Esophagus muscularis mucosa (tissue), 4 donors: Measurements from ENCODE around the gene ACOT12. TPM values are rescaled to one million over a fixed set of nuclear protein-coding genes. Genes with fewer than 3 reads are reported as not detected.

Experiments
- DNase-seq: peaks from one replicate; pipeline ENCODE4 v3.0.0-alpha.2; 2017; ENCODE audit errors: extremely low spot score
- H3K27ac ChIP-seq, 4 donors: fragments of 200-600 bp; sonication (generic); replicated peaks in 1 of 4; 1 replicate in 3 of 4; 2 replicates in 1 of 4; pipeline ENCODE4 v1.5.1; 2016 to 2019; ENCODE audit warnings: mild to moderate bottlenecking in 1 of 4
- H3K27me3 ChIP-seq, 4 donors: fragments of 200-600 bp; sonication (generic); one replicate each; pipeline versions ENCODE4 v1.5.1 to v1.6.0; 2016 to 2019
- H3K36me3 ChIP-seq, 4 donors: fragments of 200-600 bp; sonication (generic); one replicate each; pipeline ENCODE4 v1.5.1; 2016 to 2019
- H3K4me1 ChIP-seq, 4 donors: fragments of 200-600 bp; sonication (generic); one replicate each; pipeline ENCODE4 v1.5.1; 2016 to 2019
- H3K4me3 ChIP-seq, 4 donors: fragments of 200-600 bp; sonication (generic); 1 replicate in 2 of 4; 2 replicates in 2 of 4; pipeline ENCODE4 v1.5.1; 2016 to 2019; ENCODE audit warnings: mild to moderate bottlenecking in 4 of 4, moderate library complexity in 1 of 4
- H3K9me3 ChIP-seq, 4 donors: fragments of 200-600 bp; sonication (generic); 1 replicate in 3 of 4; 2 replicates in 1 of 4; pipeline ENCODE4 v1.5.1; 2016 to 2019
- EP300 ChIP-seq: sonication (generic); formaldehyde crosslinking; IDR thresholded peaks from one replicate; pipeline ENCODE4 v1.6.1; 2017; ENCODE audit warnings: antibody characterized with exemption
- POLR2A ChIP-seq: fragments of 450-650 bp; IDR thresholded peaks from one replicate; pipeline ENCODE4 v1.6.1; 2017; ENCODE audit warnings: antibody characterized with exemption, moderate library complexity, mild to moderate bottlenecking, low read depth
- POLR2AphosphoS5 ChIP-seq, 2 donors: sonication (generic); formaldehyde crosslinking; IDR thresholded peaks; one replicate each; pipeline ENCODE4 v1.6.1; 2017; ENCODE audit warnings: antibody characterized with exemption in 2 of 2
- WGBS: methylation state at CpG from one replicate; pipeline ENCODE4 v1.1.5; 2018; 5-methylcytosine and 5-hydroxymethylcytosine counted together
- intact Hi-C: fragments of 100-400 bp; cut with DNase I; formaldehyde crosslinking; loops from one replicate; pipeline ENCODE4 v1.15.1; 2023
- total RNA-seq, 4 donors: library from RNA; depleted of rRNA; stranded (reverse); fragments of >200 nt; gene quantifications; one replicate each; pipeline versions ENCODE4 v1.1.0 to v1.2.1, GENCODE V29; 2016
- TF ChIP-seq, protein P1 (sequence below), 3 experiments: fragments of 200-600 bp in 2 of 3; fragments of 450-650 bp in 1 of 3; sonication (generic) in 2 of 3; IDR thresholded peaks; one replicate each; pipeline ENCODE4 v1.5.1; 2017 to 2019; ENCODE audit warnings: antibody characterized with exemption in 3 of 3, mild to moderate bottlenecking in 2 of 3, moderate library complexity in 1 of 3

Gene ACOT12
- total RNA-seq, 4 donors from 2014 or later = not detected

DNA sequence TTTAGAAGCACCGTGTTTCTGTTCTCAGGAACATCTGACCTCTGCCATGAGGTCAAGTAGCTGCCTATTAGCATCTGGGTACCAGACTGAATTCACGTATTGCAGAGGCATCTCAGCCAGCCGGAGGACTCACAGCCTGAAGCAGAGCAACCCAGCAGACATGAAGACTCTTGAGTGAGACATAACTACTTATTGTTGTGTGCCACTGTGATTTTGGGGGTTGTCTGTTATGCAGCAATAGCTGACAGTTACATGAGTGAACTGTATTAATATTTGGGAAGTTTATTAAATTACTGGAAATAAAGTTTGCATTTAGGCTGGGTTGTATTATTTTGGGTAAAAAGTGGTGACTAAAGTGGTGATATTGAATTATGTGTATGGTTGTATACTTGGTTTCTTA, 1.3 kb upstream of the ACOT12 start:
- WGBS = 58% methylated on average over 2 of the region's 3 CpGs
- Histone ChIP-seq H3K4me3 (no peak overlapping the region), H3K36me3 (no peaks in the 10 kb centered on the region), H3K4me1 (peaks cover 10 to 18% (median 15%) of the 10 kb centered on the region in 4 donors), H3K27ac (no peak overlapping the region), H3K9me3 (peaks cover 0 to 6% (median 2%) of the 10 kb centered on the region in 4 donors), H3K27me3 (peaks cover 0 to 53% (median 24%) of the 10 kb centered on the region in 4 donors)
- DNase-seq = no peak
- TF ChIP-seq POLR2AphosphoS5 (IDR thresholded peaks at IDR 0.05) (no peak), POLR2A (no peak), EP300 (no peak)
- TF ChIP-seq, protein P1, sequence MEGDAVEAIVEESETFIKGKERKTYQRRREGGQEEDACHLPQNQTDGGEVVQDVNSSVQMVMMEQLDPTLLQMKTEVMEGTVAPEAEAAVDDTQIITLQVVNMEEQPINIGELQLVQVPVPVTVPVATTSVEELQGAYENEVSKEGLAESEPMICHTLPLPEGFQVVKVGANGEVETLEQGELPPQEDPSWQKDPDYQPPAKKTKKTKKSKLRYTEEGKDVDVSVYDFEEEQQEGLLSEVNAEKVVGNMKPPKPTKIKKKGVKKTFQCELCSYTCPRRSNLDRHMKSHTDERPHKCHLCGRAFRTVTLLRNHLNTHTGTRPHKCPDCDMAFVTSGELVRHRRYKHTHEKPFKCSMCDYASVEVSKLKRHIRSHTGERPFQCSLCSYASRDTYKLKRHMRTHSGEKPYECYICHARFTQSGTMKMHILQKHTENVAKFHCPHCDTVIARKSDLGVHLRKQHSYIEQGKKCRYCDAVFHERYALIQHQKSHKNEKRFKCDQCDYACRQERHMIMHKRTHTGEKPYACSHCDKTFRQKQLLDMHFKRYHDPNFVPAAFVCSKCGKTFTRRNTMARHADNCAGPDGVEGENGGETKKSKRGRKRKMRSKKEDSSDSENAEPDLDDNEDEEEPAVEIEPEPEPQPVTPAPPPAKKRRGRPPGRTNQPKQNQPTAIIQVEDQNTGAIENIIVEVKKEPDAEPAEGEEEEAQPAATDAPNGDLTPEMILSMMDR (IDR thresholded peaks at IDR 0.05) = no peak
- intact Hi-C loops = no loop called here

DNA sequence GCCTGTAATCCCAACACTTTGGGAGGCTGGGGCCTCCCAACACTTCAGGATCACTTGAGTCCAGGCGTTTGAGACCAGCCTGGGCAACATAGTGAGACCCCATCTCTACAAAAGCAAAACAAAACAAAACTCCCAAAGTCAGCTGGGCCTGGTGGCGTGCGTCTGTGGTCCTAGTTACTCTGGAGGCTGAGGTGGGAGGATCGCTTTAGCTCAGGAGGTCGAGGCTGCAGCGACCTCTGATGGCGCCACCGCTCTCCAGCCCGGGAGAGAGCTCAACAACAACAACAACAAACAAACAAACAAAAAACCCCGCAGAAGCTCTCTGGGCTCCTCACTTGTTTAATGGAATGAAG, 528 bp downstream of the ACOT12 start:
- Histone ChIP-seq H3K27me3 (peaks cover 0 to 66% (median 24%) of the 10 kb centered on the region in 4 donors), H3K9me3 (peaks cover 0 to 6% (median 2%) of the 10 kb centered on the region in 4 donors), H3K27ac (no peak overlapping the region), H3K36me3 (no peaks in the 10 kb centered on the region), H3K4me3 (peak overlapping the region; percentile 44 to 62 (median 51)), H3K4me1 (peaks cover 10 to 18% (median 15%) of the 10 kb centered on the region in 4 donors)
- no peak for DNase-seq
- no peak for TF ChIP-seq EP300
- no peak for TF ChIP-seq POLR2AphosphoS5 (IDR thresholded peaks at IDR 0.05)
- TF ChIP-seq POLR2A = no peak
- TF ChIP-seq, protein P1 (IDR thresholded peaks at IDR 0.05) = no peak
- intact Hi-C loops = no loop called here
- 24% methylated on average over 6 of the region's 10 CpGs for WGBS

DNA sequence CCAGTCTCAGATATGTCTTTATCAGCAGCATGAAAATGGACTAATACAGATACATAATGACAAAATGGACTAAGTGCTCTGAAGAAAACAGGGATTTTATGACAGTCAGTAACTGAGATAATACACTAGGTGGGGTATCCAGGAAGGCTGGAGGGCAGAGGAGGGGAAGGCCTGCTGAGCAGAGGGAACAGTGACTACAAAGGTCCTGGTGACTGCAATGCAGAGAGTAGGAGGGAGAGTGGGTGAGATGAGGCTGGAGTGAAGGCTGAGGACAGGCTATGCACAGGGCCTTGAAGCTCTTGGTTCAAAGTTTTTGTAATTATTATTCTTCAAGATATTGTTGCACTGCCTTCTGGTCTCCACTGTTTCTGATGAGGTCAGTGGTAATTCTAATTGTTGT, 4.9 kb downstream of the ACOT12 start:
- H3K27ac ChIP-seq = no peak overlapping the region
- H3K9me3 ChIP-seq = no peaks in the 10 kb centered on the region
- no peaks in the 10 kb centered on the region for H3K36me3 ChIP-seq
- DNase-seq = no peak
- TF ChIP-seq POLR2A (no peak), POLR2AphosphoS5 (IDR thresholded peaks at IDR 0.05) (no peak), EP300 (no peak)
- TF ChIP-seq, protein P1 (IDR thresholded peaks at IDR 0.05) = no peak
- intact Hi-C loops = no loop called here
- peaks cover 5 to 10% (median 9%) of the 10 kb centered on the region in 4 donors for H3K4me1 ChIP-seq
- H3K4me3 ChIP-seq = no peak overlapping the region
- H3K27me3 ChIP-seq = peaks cover 0 to 51% (median 18%) of the 10 kb centered on the region in 4 donors

DNA sequence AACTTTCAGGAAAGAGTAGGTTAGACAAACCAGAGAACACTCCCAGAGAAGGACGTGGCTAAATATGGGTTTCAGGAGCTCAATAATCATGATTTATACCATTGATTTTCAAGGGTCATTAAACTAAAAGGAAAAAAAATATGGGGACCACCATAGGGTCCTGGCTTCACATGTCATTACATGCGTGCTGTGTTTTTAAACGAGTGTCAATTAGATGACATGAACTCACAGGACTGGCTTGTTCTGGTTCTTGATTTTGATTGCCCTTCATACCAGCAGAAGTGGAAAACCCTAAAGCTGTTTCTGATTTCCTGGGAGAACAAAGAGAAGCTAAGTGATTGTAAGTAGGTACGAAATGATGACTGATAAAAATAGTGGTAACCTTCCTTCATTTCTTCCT, 5.8 kb downstream of the ACOT12 start:
- Histone ChIP-seq H3K9me3 (no peaks in the 10 kb centered on the region), H3K27me3 (peaks cover 0 to 43% (median 12%) of the 10 kb centered on the region in 4 donors), H3K4me1 (peaks cover 0 to under 1% (median under 1%) of the 10 kb centered on the region in 4 donors), H3K27ac (no peak overlapping the region), H3K4me3 (no peak overlapping the region), H3K36me3 (no peaks in the 10 kb centered on the region)
- intact Hi-C loops = no loop called here
- TF ChIP-seq, protein P1 (IDR thresholded peaks at IDR 0.05) = no peak
- no peak for TF ChIP-seq POLR2AphosphoS5 (IDR thresholded peaks at IDR 0.05)
- no peak for DNase-seq
- WGBS = 90% methylated on average over 4 of the region's 4 CpGs

DNA sequence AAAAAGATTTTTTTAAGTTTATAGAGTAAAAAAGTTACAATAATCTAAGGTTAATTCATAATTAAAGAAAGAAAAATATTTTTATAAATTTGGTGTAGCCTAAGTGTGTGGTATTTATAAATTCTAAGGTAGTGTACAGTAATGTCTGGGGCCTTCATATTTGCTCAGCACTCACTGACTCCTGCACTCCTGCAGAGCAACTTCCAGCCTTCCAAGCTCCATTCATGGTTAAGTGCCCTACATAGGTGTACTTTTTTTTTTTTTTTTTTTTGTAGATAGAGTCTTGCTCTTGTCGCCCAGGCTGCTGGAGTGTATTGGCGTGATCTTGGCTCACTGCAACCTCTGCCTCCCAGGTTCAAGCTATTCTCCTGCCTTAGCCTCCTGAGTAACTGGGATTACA, 10.1 kb downstream of the ACOT12 start:
- H3K27ac ChIP-seq = no peak overlapping the region
- no peak for TF ChIP-seq POLR2A
- TF ChIP-seq, protein P1 (IDR thresholded peaks at IDR 0.05) = no peak
- TF ChIP-seq EP300 = no peak
- no peak for TF ChIP-seq POLR2AphosphoS5 (IDR thresholded peaks at IDR 0.05)
- intact Hi-C loops = no loop called here
- WGBS = 72% methylated on average over 2 of the region's 2 CpGs
- H3K27me3 ChIP-seq = no peaks in the 10 kb centered on the region
- H3K9me3 ChIP-seq = no peaks in the 10 kb centered on the region
- no peaks in the 10 kb centered on the region for H3K36me3 ChIP-seq
- no peaks in the 10 kb centered on the region for H3K4me1 ChIP-seq
- H3K4me3 ChIP-seq = no peak overlapping the region
- DNase-seq = no peak
